ENCODE results near the gene GAS6. TPM values are rescaled to one million over a fixed set of nuclear protein-coding genes. Genes with fewer than 3 reads are reported as not detected.

GAS6 gene
- total and polyA plus RNA-seq, 2 donors (not counting 3 experiments of a cell fraction or from before 2014, with no cell fraction given) = 69.2 to 109 TPM

- Histone ChIP-seq H3K36me3 (ENCODE audit: control insufficient read depth in 2 of 2, extremely low read depth in 1 of 2, insufficient read depth in 2 of 2, low read length in 2 of 2) (peaks cover 0 to 5% of the 10 kb centered on the region in 2 experiments), H3K4me1 (ENCODE audit: control insufficient read depth, extremely low read depth, insufficient read depth, low read length) (no peaks in the 10 kb centered on the region)
- BruUV-seq (replicated peaks) = no TSS peak
Measured at GRCh38 chr13:113851480-113851803, 12.4 kb downstream of the GAS6 start.

More at GRCh38 chr13:113851480-113851803, 12.4 kb downstream of the GAS6 start:
- H2AFZ ChIP-seq (ENCODE audit: low read depth, low read length) = no peak overlapping the region
- DNase-seq (ENCODE audit: low read depth, low spot score) = no peak
- H3K9me3 ChIP-seq (replicated peaks; ENCODE audit: control insufficient read depth, insufficient read depth, low read length) = no peaks in the 10 kb centered on the region
- TF ChIP-seq POLR2A (IDR thresholded peaks at IDR 0.05; ENCODE audit: low read depth, low read length) = no peak
- no peak for TF ChIP-seq MYC (IDR thresholded peaks at IDR 0.05; ENCODE audit: low read depth, low read length)
- no peak for TF ChIP-seq FOS (IDR thresholded peaks at IDR 0.05; ENCODE audit: borderline replicate concordance, insufficient read depth, low read length)
- no peak for TF ChIP-seq CTCF (IDR thresholded peaks at IDR 0.05; ENCODE audit: extremely low read depth in 1 of 2, insufficient read depth in 1 of 2, low read depth in 1 of 2, low read length in 2 of 2)
- CTCF ChIA-PET = no interaction called here
- H3K27ac ChIP-seq (ENCODE audit: insufficient read depth, low read depth, low read length) = no peak overlapping the region
- intact Hi-C loops (cut with micrococcal nuclease) = no loop called here
- FAIRE-seq = no peak
- no peaks in the 10 kb centered on the region for H3K9me1 ChIP-seq (replicated peaks; ENCODE audit: control insufficient read depth, extremely low read depth, insufficient read depth, low read length)
- dilution Hi-C loops (cut with MboI; ENCODE audit: extremely low pct_ligation_motif_present, low sequenced_read_pairs) = no loop called here
- no peak overlapping the region for H3K9ac ChIP-seq (replicated peaks; ENCODE audit: extremely low read depth, insufficient read depth, low read length)
- H3K4me3 ChIP-seq (replicated peaks in 1 of 3; ENCODE audit: insufficient read depth in 1 of 3, low read depth in 1 of 3, low read length in 3 of 3) = no peak overlapping the region
- no peaks in the 10 kb centered on the region for H4K20me1 ChIP-seq (replicated peaks; ENCODE audit: control insufficient read depth, extremely low read depth, insufficient read depth, low read length)
- H3K27me3 ChIP-seq (ENCODE audit: control insufficient read depth in 2 of 2, insufficient read depth in 2 of 2, low read length in 2 of 2) = no peaks in the 10 kb centered on the region
- no peaks in the 10 kb centered on the region for H3K79me2 ChIP-seq (ENCODE audit: control insufficient read depth, insufficient read depth, low read length)
- no peak overlapping the region for H3K4me2 ChIP-seq (ENCODE audit: insufficient read depth, low read length)
- POLR2A ChIA-PET = no interaction called here

Data from endothelial cell of umbilical vein (primary cell).